ENCODE measurements around the gene LRP1B.

DNA sequence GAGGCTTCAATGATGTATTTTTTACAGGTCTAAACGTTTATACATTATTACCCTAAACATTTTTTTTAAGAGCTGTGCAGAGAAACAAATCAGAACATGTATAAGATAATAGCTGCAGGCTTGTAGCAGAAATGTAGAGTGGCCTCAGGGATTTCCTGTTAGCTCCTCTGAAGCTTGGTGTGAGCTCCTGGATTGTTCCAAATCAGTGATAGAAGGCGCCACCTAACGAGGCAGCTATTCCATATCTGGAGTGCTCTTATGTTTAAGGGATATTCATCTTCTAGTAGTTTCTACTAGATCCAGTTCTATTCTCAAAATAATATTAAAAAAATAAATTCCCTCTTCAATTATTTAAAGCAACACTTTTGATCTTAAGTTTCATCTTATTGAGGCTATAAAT lies 93.1 kb downstream of the LRP1B start:
- TF ChIP-seq, protein P1, sequence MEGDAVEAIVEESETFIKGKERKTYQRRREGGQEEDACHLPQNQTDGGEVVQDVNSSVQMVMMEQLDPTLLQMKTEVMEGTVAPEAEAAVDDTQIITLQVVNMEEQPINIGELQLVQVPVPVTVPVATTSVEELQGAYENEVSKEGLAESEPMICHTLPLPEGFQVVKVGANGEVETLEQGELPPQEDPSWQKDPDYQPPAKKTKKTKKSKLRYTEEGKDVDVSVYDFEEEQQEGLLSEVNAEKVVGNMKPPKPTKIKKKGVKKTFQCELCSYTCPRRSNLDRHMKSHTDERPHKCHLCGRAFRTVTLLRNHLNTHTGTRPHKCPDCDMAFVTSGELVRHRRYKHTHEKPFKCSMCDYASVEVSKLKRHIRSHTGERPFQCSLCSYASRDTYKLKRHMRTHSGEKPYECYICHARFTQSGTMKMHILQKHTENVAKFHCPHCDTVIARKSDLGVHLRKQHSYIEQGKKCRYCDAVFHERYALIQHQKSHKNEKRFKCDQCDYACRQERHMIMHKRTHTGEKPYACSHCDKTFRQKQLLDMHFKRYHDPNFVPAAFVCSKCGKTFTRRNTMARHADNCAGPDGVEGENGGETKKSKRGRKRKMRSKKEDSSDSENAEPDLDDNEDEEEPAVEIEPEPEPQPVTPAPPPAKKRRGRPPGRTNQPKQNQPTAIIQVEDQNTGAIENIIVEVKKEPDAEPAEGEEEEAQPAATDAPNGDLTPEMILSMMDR (IDR thresholded peaks at IDR 0.05 in 4 of 5, conservative IDR thresholded peaks at IDR 0.05 in 1 of 5) = no peak
- TF ChIP-seq POLR2A (IDR thresholded peaks at IDR 0.05) = no peak
